ENCODE data around the gene XKR3.

Gene XKR3

DNA sequence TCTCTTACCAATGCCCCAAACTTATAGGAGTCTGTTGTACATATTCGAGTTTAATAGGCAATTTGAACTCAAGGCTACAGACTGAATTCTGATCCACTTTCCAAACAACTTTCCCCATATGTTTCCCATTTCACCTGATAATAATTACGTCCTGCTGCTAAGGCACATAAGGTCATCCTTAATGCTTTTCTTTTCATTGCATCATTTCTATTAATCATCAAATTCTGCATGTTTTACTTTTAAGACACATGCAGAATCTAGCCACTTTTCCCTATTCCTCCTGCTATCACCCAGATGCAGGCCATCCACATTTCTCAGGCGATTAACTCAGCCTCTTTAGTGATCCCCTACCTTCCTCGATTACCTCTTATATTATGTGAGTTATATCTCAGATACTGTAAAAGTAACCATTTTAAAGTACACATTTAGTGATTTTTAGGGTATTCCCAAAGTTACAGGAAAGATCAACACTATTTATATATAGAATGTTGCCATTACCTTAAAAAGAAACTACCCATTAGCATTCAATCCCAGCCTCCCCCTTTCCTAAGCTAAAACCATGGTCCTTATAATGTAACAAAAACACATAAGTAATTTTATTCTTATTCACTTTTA is 14.9 kb downstream of the XKR3 start:
- H3K4me3 ChIP-seq (ENCODE audit: low read depth, low read length), result no peak overlapping the region
- DNase-seq (ENCODE audit: low read depth), result no peak
- TF ChIP-seq MYC (IDR thresholded peaks at IDR 0.05; ENCODE audit: low read depth, low read length) (no peak), POLR2A (IDR thresholded peaks at IDR 0.05; ENCODE audit: extremely low read depth, insufficient read length) (no peak)
- TF ChIP-seq, protein P1, sequence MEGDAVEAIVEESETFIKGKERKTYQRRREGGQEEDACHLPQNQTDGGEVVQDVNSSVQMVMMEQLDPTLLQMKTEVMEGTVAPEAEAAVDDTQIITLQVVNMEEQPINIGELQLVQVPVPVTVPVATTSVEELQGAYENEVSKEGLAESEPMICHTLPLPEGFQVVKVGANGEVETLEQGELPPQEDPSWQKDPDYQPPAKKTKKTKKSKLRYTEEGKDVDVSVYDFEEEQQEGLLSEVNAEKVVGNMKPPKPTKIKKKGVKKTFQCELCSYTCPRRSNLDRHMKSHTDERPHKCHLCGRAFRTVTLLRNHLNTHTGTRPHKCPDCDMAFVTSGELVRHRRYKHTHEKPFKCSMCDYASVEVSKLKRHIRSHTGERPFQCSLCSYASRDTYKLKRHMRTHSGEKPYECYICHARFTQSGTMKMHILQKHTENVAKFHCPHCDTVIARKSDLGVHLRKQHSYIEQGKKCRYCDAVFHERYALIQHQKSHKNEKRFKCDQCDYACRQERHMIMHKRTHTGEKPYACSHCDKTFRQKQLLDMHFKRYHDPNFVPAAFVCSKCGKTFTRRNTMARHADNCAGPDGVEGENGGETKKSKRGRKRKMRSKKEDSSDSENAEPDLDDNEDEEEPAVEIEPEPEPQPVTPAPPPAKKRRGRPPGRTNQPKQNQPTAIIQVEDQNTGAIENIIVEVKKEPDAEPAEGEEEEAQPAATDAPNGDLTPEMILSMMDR (IDR thresholded peaks at IDR 0.05; ENCODE audit: low read depth, low read length), result no peak
- TF ChIP-seq, protein P2, sequence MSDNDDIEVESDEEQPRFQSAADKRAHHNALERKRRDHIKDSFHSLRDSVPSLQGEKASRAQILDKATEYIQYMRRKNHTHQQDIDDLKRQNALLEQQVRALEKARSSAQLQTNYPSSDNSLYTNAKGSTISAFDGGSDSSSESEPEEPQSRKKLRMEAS (IDR thresholded peaks at IDR 0.05; ENCODE audit: low read depth, low read length), result no peak

DNA sequence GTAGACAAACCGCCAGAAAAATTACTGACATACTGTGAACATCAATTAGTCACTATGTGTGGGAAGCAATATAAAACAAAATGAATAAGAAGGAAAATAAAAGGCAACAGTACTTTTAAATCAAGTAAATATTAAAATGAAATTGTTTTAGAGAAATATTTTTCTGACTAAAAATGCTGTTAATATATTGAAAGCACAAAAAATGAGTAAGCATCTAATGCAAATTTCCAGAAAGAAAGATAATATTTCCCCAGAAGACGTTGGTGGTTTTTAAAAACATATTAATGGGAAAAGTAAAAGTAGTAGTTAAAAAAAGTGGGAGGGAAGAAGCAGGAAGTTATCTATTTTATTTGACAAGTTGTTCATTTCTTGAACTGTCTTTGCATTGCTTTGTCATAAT is 16.5 kb downstream of the XKR3 start:
- TF ChIP-seq POLR2A (IDR thresholded peaks at IDR 0.05; ENCODE audit: extremely low read depth, insufficient read length) (no peak), MYC (IDR thresholded peaks at IDR 0.05; ENCODE audit: low read depth, low read length) (no peak)
- TF ChIP-seq, protein P2 (IDR thresholded peaks at IDR 0.05; ENCODE audit: low read depth, low read length), result no peak
- TF ChIP-seq, protein P1 (IDR thresholded peaks at IDR 0.05; ENCODE audit: low read depth, low read length), result no peak
- H3K4me3 ChIP-seq (ENCODE audit: low read depth, low read length), result no peak overlapping the region

DNA sequence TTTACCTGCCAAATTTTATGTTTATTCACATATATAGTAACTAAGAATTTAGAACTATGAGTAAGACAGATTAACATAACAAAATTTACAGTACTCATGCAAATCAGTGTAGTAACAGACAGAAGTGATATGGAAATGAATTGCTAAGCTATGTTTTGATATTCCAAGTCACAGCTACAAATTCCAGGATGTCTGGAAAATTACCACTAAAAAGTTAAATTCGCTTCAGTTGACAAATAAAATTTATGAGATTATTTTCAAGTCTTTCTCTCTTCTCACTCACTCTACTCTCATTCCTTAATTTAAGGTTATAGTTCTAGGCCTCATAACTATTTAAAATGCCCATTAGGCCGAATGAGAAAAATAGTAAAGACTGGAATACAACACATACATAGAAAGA is 18.1 kb downstream of the XKR3 start:
- no peak for DNase-seq (ENCODE audit: low read depth)
- H3K4me3 ChIP-seq (ENCODE audit: low read depth, low read length), result no peak overlapping the region
- TF ChIP-seq, protein P2 (IDR thresholded peaks at IDR 0.05; ENCODE audit: low read depth, low read length), result no peak
- TF ChIP-seq POLR2A (IDR thresholded peaks at IDR 0.05; ENCODE audit: extremely low read depth, insufficient read length) (no peak), MYC (IDR thresholded peaks at IDR 0.05; ENCODE audit: low read depth, low read length) (no peak)
- TF ChIP-seq, protein P1 (IDR thresholded peaks at IDR 0.05; ENCODE audit: low read depth, low read length), result no peak

More for the DNA sequence above, 16.5 kb downstream of the XKR3 start:
- DNase-seq (ENCODE audit: low read depth), result no peak

DNA sequence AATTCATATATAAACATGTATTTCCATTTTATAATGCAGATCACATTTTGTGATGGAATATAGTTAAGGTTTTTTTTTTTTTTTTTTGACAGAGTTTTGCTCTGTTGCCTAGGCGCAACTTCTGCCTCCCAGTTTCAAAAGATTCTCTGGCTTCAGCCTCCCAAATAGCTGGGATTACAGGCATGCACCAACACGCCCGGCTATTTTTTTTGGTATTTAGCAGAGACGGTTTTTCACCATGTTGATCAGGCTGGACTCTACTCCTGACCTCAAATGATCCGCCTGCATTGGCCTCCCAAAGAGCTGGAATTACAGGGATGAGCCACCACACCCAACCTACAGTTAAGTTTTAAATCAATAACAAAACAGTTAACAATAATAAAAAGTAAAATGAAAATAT is 18.8 kb downstream of the XKR3 start:
- TF ChIP-seq, protein P1 (IDR thresholded peaks at IDR 0.05; ENCODE audit: low read depth, low read length), result no peak
- TF ChIP-seq, protein P2 (IDR thresholded peaks at IDR 0.05; ENCODE audit: low read depth, low read length), result no peak
- TF ChIP-seq POLR2A (IDR thresholded peaks at IDR 0.05; ENCODE audit: extremely low read depth, insufficient read length) (no peak), MYC (IDR thresholded peaks at IDR 0.05; ENCODE audit: low read depth, low read length) (no peak)
- no peak overlapping the region for H3K4me3 ChIP-seq (ENCODE audit: low read depth, low read length)

DNA sequence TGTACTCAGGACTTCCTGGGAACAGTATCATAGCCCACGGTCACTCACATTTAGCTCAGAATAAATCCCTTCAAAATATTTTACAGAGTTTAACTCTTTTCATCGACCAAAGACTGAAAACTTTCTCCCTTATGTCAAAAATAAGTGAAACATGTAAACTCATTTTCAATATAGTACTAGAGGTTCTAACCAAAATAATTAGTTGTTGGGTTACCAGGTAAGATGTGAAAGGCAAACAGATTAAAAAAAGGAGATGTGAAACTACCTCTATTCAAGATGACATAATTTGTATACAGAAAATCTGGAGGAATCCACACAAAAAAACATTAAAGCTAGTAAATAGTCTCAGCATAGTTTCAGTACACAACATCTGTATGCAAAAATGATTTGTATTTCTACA is 20.3 kb downstream of the XKR3 start:
- DNase-seq (ENCODE audit: low read depth), result no peak
- H3K4me3 ChIP-seq (ENCODE audit: low read depth, low read length), result no peak overlapping the region
- no peak for TF ChIP-seq MYC (IDR thresholded peaks at IDR 0.05; ENCODE audit: low read depth, low read length)
- no peak for TF ChIP-seq POLR2A (IDR thresholded peaks at IDR 0.05; ENCODE audit: extremely low read depth, insufficient read length)
- TF ChIP-seq, protein P1 (IDR thresholded peaks at IDR 0.05; ENCODE audit: low read depth, low read length), result no peak
- TF ChIP-seq, protein P2 (IDR thresholded peaks at IDR 0.05; ENCODE audit: low read depth, low read length), result no peak

More for the DNA sequence above, 18.8 kb downstream of the XKR3 start:
- no peak for DNase-seq (ENCODE audit: low read depth)
